ENCODE data around the gene PPA1. TPM values are rescaled to one million over a fixed set of nuclear protein-coding genes. Genes with fewer than 3 reads are reported as not detected.
"Not testable (repeated sequence)": the region's sequence is repeated elsewhere in the genome, so short reads cannot be mapped to it uniquely, and the experiment has no call there.

Gene PPA1
- total RNA-seq, 3 donors from 2014 or later, result 86.9 to 174 (median 164) TPM

- Histone ChIP-seq H3K27me3 (no peaks in the 10 kb centered on the region), H3K27ac (no peak overlapping the region), H3K36me3 (no peaks in the 10 kb centered on the region), H3K9me3 (no peaks in the 10 kb centered on the region), H3K4me1 (no peaks in the 10 kb centered on the region), H3K4me3 (no peak overlapping the region)
- TF ChIP-seq POLR2AphosphoS5 (IDR thresholded peaks at IDR 0.05), result no peak
- TF ChIP-seq CTCF (IDR thresholded peaks at IDR 0.05), result no peak
- TF ChIP-seq POLR2A (IDR thresholded peaks at IDR 0.05), result no peak
- DNase-seq (ENCODE audit: low spot score in 2 of 2), result no peak
- intact Hi-C loops (cut with DNase I; ENCODE audit: low total_unique reads), result no loop called here
These were observed 7.9 kb upstream of the PPA1 start for GRCh38 chr10:70241081-70241480.

DNA sequence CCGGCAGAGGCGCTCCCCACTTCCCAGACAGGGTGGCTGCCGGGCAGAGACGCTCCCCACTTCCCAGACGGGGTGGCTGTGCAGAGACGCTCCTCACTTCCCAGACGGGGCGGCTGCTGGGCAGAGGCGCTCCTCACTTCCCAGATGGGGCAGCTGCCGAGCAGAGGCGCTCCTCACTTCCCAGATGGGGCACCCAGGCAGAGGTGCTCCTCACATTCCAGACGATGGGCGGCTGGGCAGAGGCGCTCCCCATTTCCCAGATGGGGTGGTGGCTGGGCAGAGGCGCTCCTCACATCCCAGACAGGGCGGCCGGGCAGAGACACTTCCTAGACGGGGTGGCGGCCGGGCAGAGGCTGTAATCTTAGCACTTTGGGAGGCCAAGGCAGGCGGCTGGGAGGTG is 6.8 kb upstream of the PPA1 start:
- DNase-seq (ENCODE audit: low spot score in 2 of 2); H3K4me1 ChIP-seq; H3K27me3 ChIP-seq; H3K4me3 ChIP-seq; H3K9me3 ChIP-seq; H3K36me3 ChIP-seq; H3K27ac ChIP-seq; intact Hi-C loops (cut with DNase I; ENCODE audit: low total_unique reads): not testable (repeated sequence)

DNA sequence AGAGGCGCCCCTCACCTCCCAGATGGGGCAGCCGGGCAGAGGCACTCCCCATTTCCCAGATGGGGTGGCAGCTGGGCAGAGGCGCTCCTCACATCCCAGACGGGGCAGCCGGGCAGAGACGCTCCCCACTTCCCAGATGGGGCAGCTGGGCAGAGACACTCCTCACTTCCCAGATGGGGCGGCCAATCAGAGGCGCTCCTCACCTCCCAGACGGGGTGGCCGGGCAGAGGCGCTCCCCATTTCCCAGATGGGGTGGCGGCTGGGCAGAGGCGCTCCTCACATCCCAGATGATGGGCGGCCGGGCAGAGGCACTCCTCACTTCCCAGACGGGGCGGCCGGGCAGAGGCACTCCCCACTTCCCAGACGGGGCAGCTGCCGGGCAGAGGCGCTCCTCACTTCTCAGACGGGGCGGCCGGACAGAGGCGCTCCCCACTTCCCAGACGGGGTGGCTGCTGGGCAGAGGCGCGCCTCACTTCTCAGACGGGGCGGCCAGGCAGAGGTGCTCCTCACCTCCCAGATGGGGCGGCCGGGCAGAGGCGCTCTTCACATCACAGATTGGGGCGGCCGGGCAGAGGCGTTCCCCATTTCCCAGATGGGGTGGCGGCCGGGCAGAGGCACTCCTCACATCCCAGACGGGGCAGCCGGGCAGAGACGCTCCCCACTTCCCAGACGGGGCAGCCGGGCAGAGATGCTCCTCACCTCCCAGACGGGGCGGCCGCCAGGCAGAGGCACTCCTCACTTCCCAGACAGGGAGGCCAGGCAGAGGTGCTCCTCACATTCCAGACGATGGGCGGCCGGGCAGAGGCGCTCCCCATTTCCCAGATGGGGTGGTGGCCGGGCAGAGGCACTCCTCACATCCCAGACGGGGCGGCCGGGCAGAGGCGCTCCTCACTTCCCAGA is 6.1 kb upstream of the PPA1 start:
- H3K27ac ChIP-seq; DNase-seq (ENCODE audit: low spot score in 2 of 2); intact Hi-C loops (cut with DNase I; ENCODE audit: low total_unique reads): not testable (repeated sequence)

DNA sequence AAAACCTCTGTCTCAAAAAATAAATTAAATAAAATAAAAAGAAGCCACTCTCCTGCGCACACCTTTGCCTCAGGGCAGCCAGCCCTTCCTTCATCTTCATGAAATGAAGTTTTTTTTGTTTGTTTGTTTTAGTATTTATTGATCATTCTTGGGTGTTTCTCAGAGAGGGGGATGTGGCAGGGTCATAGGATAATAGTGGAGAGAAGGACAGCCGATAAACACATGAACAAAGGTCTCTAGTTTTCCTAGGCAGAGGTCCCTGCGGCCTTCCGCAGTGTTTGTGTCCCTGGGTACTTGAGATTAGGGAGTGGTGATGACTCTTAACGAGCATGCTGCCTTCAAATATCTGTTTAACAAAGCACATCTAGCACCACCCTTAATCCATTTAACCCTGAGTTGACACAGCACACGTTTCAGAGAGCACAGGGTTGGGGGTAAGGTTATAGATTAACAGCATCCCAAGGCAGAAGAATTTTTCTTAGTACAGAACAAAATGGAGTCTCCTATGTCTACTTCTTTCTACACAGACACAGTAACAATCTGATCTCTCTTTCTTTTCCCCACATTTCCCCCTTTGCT is 4.8 kb upstream of the PPA1 start:
- H3K4me1 ChIP-seq; H3K27ac ChIP-seq; H3K9me3 ChIP-seq; H3K4me3 ChIP-seq; H3K27me3 ChIP-seq; DNase-seq (ENCODE audit: low spot score in 2 of 2); H3K36me3 ChIP-seq; intact Hi-C loops (cut with DNase I; ENCODE audit: low total_unique reads): not testable (repeated sequence)

More for the DNA sequence above, 6.1 kb upstream of the PPA1 start:
- not testable (repeated sequence) for H3K4me1 ChIP-seq, H3K27me3 ChIP-seq, H3K4me3 ChIP-seq, H3K36me3 ChIP-seq, H3K9me3 ChIP-seq

DNA sequence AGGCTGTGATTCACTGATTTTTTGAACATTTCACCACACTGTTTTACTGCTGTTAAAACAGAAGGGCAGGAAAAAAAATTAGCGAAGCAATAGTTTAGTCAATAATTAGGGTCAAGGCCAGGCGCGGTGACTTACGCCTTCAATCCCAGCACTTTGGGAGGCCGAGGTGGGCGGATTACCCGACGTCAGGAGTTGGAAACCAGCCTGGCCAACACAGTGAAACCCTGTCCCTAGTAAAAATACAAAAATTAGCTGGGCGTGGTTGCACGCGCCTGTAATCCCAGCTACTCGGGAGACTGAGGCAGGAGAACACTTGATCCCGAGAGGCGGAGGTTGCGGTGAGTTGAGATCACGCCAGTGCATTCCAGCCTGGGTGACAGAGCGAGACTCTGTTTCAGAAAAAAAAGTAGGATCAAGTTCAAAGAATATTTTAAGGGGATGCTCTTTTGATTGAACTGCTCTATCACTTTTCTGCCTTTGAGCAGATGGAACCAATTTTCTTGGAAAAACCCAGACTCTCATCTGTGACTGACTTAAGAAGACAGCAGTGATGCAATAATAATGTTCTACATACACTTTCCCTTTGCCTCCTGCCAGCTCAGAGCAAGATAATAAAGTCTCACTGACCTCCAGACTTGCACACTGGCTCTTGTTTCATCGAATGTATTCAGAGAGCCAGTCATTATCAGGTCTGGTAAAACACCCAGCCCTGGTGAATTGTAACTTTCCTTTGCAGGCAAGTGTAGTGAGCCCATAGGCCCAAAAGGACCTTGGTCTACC is 1.6 kb upstream of the PPA1 start:
- H3K27me3 ChIP-seq, result no peaks in the 10 kb centered on the region
- DNase-seq (ENCODE audit: low spot score in 2 of 2), result no peak
- H3K27ac ChIP-seq, result peak overlapping the region; percentile 35 to 67
- no peaks in the 10 kb centered on the region for H3K36me3 ChIP-seq
- peaks cover 0 to 6% of the 10 kb centered on the region in 2 donors for H3K4me1 ChIP-seq
- no peak for TF ChIP-seq POLR2A (IDR thresholded peaks at IDR 0.05)
- TF ChIP-seq POLR2AphosphoS5 (IDR thresholded peaks at IDR 0.05), result peak in 2 of 3 donors; percentile 18 to 33
- TF ChIP-seq CTCF (IDR thresholded peaks at IDR 0.05), result no peak
- intact Hi-C loops (cut with DNase I; ENCODE audit: low total_unique reads), result no loop called here
- no peak overlapping the region for H3K4me3 ChIP-seq
- H3K9me3 ChIP-seq, result no peaks in the 10 kb centered on the region

DNA sequence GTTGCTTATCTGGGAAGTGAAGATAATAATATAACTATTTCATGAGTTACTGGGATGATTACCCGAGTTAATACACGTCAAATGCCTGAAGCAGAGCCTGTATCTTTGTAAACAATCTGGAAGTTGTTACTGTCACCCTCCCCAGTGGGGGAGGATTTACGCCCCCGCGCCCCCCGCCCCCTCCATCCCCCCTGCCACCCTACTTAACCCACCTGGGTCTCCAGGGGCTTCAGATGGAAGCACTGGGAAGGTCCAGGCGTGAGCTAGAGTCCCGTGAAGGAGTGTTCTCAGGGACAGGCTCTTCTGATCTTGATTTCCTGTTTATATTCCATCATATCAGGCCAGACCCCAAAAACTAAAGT is 691 bp upstream of the PPA1 start:
- H3K36me3 ChIP-seq, result no peaks in the 10 kb centered on the region
- intact Hi-C loops (cut with DNase I; ENCODE audit: low total_unique reads), result no loop called here
- no peak for TF ChIP-seq POLR2A (IDR thresholded peaks at IDR 0.05)
- TF ChIP-seq CTCF (IDR thresholded peaks at IDR 0.05), result no peak
- TF ChIP-seq POLR2AphosphoS5 (IDR thresholded peaks at IDR 0.05), result no peak
- H3K4me1 ChIP-seq, result peaks cover 0 to 6% of the 10 kb centered on the region in 2 donors
- no peak for DNase-seq (ENCODE audit: low spot score in 2 of 2)
- peak overlapping the region; percentile 82 to 91 (median 86) for H3K4me3 ChIP-seq
- H3K27me3 ChIP-seq, result no peaks in the 10 kb centered on the region
- H3K27ac ChIP-seq, result peak overlapping the region; percentile 75 to 88
- H3K9me3 ChIP-seq, result no peaks in the 10 kb centered on the region

All from breast epithelium (tissue), 4 donors.